GM12878 (cell line): ENCODE measurements around the gene NCAPH2. TPM values are rescaled to one million over a fixed set of nuclear protein-coding genes. Genes with fewer than 3 reads are reported as not detected.

Experiments used
- ATAC-seq: fragments of 200-7000 bp; cut with Tn5 transposase; 3 replicates; pipeline ENCODE4 v1.9.1; 2020; ENCODE audit warnings: mild to moderate bottlenecking, moderate library complexity
- BruUV-seq: library from RNA; stranded (reverse); fragments of 400-500 nt; replicated peaks from 2 replicates; lab custom pipeline; 2021; lab: Mats Ljungman, UMichigan
- CTCF ChIA-PET: fragments of 300-600 bp; sonication (Branson Sonifier 250); formaldehyde crosslinking; extraction: SDS; loops from one replicate; lab custom pipeline; 2021; ENCODE audit warnings: inconsistent platforms; lab: Yijun Ruan, JAX
- POLR2A ChIA-PET: fragments of 350-600 bp; formaldehyde crosslinking; extraction: SDS; loops from one replicate; lab custom pipeline; 2021; ENCODE audit warnings: inconsistent platforms; lab: Charles Lee
- RAD21 ChIA-PET: fragments of 300-600 bp; sonication (Branson Sonifier 250); formaldehyde crosslinking; loops from one replicate; lab custom pipeline; 2023; ENCODE audit warnings: antibody characterized with exemption; ENCODE audit not compliant: unreplicated experiment; lab: Charles Lee
- SMC1A ChIA-PET: fragments of 300-600 bp; sonication (Branson Sonifier 250); formaldehyde crosslinking; loops from one replicate; lab custom pipeline; 2023; ENCODE audit not compliant: unreplicated experiment, uncharacterized antibody; lab: Charles Lee
- DNase-seq: peaks from one replicate; pipeline ENCODE4 v3.0.0-alpha.2; 2011; ENCODE audit warnings: low read depth, low spot score
- FAIRE-seq: peaks from 3 replicates; lab custom pipeline; 2011; peaks lifted over from hg19 to GRCh38; lab: Jason Lieb, UNC
- H2AFZ ChIP-seq: 2 replicates; pipeline ENCODE4 v1.6.0; 2011; ENCODE audit warnings: low read depth, low read length, control low read depth; ENCODE audit not compliant: control insufficient read depth
- H3K27ac ChIP-seq: 2 replicates; pipeline ENCODE4 v1.5.1; 2011; ENCODE audit warnings: control low read depth; ENCODE audit not compliant: control insufficient read depth, insufficient read depth
- H3K27me3 ChIP-seq, 2 experiments: replicated peaks in 1 of 2; 2 replicates each; pipeline versions ENCODE4 v1.6.0 to v1.6.1; 2011; ENCODE audit warnings: low read length in 1 of 2; ENCODE audit not compliant: control insufficient read depth in 2 of 2, insufficient read depth in 2 of 2
- H3K36me3 ChIP-seq, 2 experiments: 2 replicates each; pipeline ENCODE4 v1.5.1; 2011; ENCODE audit warnings: low read length in 1 of 2; ENCODE audit not compliant: control insufficient read depth in 2 of 2, insufficient read depth in 2 of 2
- H3K4me1 ChIP-seq: 2 replicates; pipeline ENCODE4 v1.6.1; 2011; ENCODE audit warnings: mild to moderate bottlenecking, low read length, moderate library complexity, mixed read lengths; ENCODE audit not compliant: control insufficient read depth, insufficient read depth
- H3K4me2 ChIP-seq: 2 replicates; pipeline ENCODE4 v1.6.0; 2011; ENCODE audit warnings: control low read depth; ENCODE audit not compliant: control insufficient read depth, insufficient read depth
- H3K4me3 ChIP-seq: fragments of 200-600 bp; sonication (generic); 2 replicates; pipeline ENCODE4 v1.5.1; 2016
- H3K79me2 ChIP-seq: 2 replicates; pipeline ENCODE4 v1.6.0; 2011; ENCODE audit warnings: low read length; ENCODE audit not compliant: control insufficient read depth, insufficient read depth
- H3K9ac ChIP-seq: 2 replicates; pipeline ENCODE4 v1.8.0; 2011; ENCODE audit warnings: low read length, control low read depth, mixed read lengths; ENCODE audit not compliant: control insufficient read depth, insufficient read depth
- H3K9me3 ChIP-seq: replicated peaks from 3 replicates; pipeline ENCODE4 v1.5.1; 2011; ENCODE audit warnings: mild to moderate bottlenecking, low read length; ENCODE audit not compliant: control insufficient read depth, insufficient read depth
- H4K20me1 ChIP-seq: 2 replicates; pipeline ENCODE4 v1.6.0; 2011; ENCODE audit not compliant: control insufficient read depth, insufficient read depth
- BRCA1 ChIP-seq: IDR thresholded peaks from 2 replicates; pipeline ENCODE4 v1.6.1; 2011; ENCODE audit warnings: low read depth, low read length, improper control_type of control experiment
- CBX5 ChIP-seq: sonication (generic); IDR thresholded peaks from 2 replicates; pipeline ENCODE4 v1.6.1; 2016; ENCODE audit warnings: low read depth, moderate library complexity, mild to moderate bottlenecking, inconsistent platforms
- ETV6 ChIP-seq, 2 experiments: fragments of 450-650 bp in 1 of 2; IDR thresholded peaks in 1 of 2; conservative IDR thresholded peaks in 1 of 2; 2 replicates each; pipeline ENCODE4 v1.6.1; 2014; ENCODE audit warnings: antibody characterized with exemption in 1 of 2, borderline replicate concordance in 1 of 2, low read depth in 1 of 2, mild to moderate bottlenecking in 1 of 2, moderate library complexity in 1 of 2
- POU2F2 ChIP-seq: IDR thresholded peaks from 3 replicates; pipeline ENCODE4 v1.6.1; 2011; ENCODE audit warnings: low read depth, mild to moderate bottlenecking, low read length, borderline replicate concordance
- TCF12 ChIP-seq: IDR thresholded peaks from 2 replicates; pipeline ENCODE4 v1.6.1; 2011; ENCODE audit warnings: low read depth, mild to moderate bottlenecking, low read length
- WGBS: methylation state at CpG from one replicate; pipeline ENCODE4 v1.1.6; 2016; ENCODE audit warnings: low lambda C conversion rate; ENCODE audit not compliant: insufficient replicate concordance, insufficient coverage; ENCODE audit errors: missing lambda C conversion rate; 5-methylcytosine and 5-hydroxymethylcytosine counted together
- in situ Hi-C: fragments of 300-500 bp; cut with MboI; formaldehyde crosslinking; loops from 9 replicates; pipeline ENCODE4 v1.14.3; 2018; ENCODE audit warnings: mixed read lengths
- intact Hi-C: fragments of 100-400 bp; cut with micrococcal nuclease; formaldehyde crosslinking; loops from one replicate; pipeline ENCODE4 v1.14.2; 2022; ENCODE audit not compliant: unreplicated experiment
- polyA plus RNA-seq, 11 experiments: library from polyadenylated mRNA; depleted of rRNA in 4 of 11; unstranded in 6 of 11; stranded (reverse) in 5 of 11; fragments of >200 nt; fragmentation: Nextera tagmentation in 4 of 11; fragmentation: Illumina TruSeq in 1 of 11; extraction: Ambion mirVana in 4 of 11; extraction: Trizol in 1 of 11; gene quantifications; 1 replicate in 1 of 11; 2 replicates in 10 of 11; pipeline versions ENCODE4 v1.2.1 to v1.2.3, GENCODE V29; 2011 to 2016; ENCODE audit warnings: inconsistent platforms in 2 of 11, missing spikeins in 2 of 11, low read depth in 1 of 11
- total RNA-seq, 4 experiments: library from RNA; depleted of rRNA in 3 of 4; stranded (reverse); fragments of >200 nt in 3 of 4; fragmentation: Illumina TruSeq in 1 of 4; extraction: Trizol in 1 of 4; gene quantifications; 2 replicates each; pipeline versions ENCODE4 v1.2.1 to v1.2.3, GENCODE V29; 2013 to 2021
- TF ChIP-seq, protein P1 (sequence below): IDR thresholded peaks from 2 replicates; pipeline ENCODE4 v1.6.1; 2012; ENCODE audit warnings: low read depth, low read length, improper control_type of control experiment
- TF ChIP-seq, protein P2 (sequence below): IDR thresholded peaks from 2 replicates; pipeline ENCODE4 v1.6.1; 2011; ENCODE audit warnings: low read depth, mild to moderate bottlenecking, low read length, moderate library complexity, borderline replicate concordance; ENCODE audit errors: extremely low read depth
- TF ChIP-seq, protein P3 (sequence below): fragments of 450-650 bp; IDR thresholded peaks from 2 replicates; pipeline ENCODE4 v1.6.1; 2014; ENCODE audit warnings: mild to moderate bottlenecking
- TF ChIP-seq, protein P4 (sequence below): fragments of 450-650 bp; IDR thresholded peaks from 2 replicates; pipeline ENCODE4 v1.6.1; 2016; ENCODE audit warnings: mild to moderate bottlenecking

The NCAPH2 gene
- total and polyA plus RNA-seq, 10 of the 15 experiments (the other 5 are each of a cell fraction or from before 2014, with no cell fraction given) = 5.0 to 110 (median 59.9) TPM

DNA sequence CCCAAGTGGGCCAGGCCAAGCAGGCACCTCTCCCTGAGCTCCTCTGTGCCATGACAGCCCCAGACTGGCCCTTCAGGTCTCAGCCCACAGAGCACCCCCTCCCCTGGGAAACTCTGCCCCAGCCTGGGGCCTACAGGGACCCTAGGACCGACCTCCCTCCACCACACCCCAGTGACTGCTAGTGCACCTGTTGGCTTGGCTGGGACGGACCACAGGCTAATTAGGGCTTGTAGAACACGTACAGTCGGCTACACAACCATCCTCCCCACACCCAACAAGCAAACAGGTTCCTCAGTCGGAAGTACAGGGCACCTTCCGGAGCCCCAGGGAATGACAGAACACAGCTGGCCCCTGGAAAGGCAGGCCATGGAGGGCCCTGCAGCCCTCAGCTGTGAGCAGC is 37.5 kb upstream of the NCAPH2 start:
- H3K4me3 ChIP-seq = peak overlapping the region; percentile 56; the same call in 1 of the 2 replicates
- H3K4me2 ChIP-seq = peak overlapping the region; percentile 99
- ATAC-seq (peak; percentile 1), DNase-seq (no peak), FAIRE-seq (no peak)
- H3K9ac ChIP-seq = peak overlapping the region; percentile 64; the same call in 1 of the 2 replicates
- no peaks in the 10 kb centered on the region for H4K20me1 ChIP-seq
- no peaks in the 10 kb centered on the region for H3K27me3 ChIP-seq
- BruUV-seq = no TSS peak
- POLR2A ChIA-PET = interaction anchor here (1.0 to 2.1 kb wide), 4 partner anchors 10 to 55 kb away, joined by 4 to 10 read pairs (median 6); partner anchors contain the start of genes LMF2, NCAPH2 and SCO2
- peaks cover 52% of the 10 kb centered on the region for H3K4me1 ChIP-seq
- intact Hi-C loops = loop anchor here (10.0 kb wide), 1 partner anchor 226 kb away; the partner anchor contains the start of gene TUBGCP6
- no peaks in the 10 kb centered on the region for H3K9me3 ChIP-seq
- TF ChIP-seq TCF12 = 0 out of 2 replicates have a peak, but pooled peaks have one; percentile 28
- no peak for TF ChIP-seq BRCA1
- no peak for TF ChIP-seq POU2F2
- SMC1A ChIA-PET = interaction anchor here (1.1 to 1.9 kb wide), 5 partner anchors 28 to 84 kb away, joined by 3 to 4 read pairs (median 4); partner anchors contain the start of gene SCO2
- in situ Hi-C loops = no loop called here
- CTCF ChIA-PET = interaction anchor here (0.6 to 3.3 kb wide), 14 partner anchors 9 to 219 kb away, joined by 3 to 19 read pairs (median 4); partner anchors contain the start of genes HDAC10, MIOX and SCO2
- H3K36me3 ChIP-seq = peaks cover 8 to 24% of the 10 kb centered on the region in 2 experiments; a peak in 3 of 4 replicates
- peak overlapping the region; percentile 92 for H3K27ac ChIP-seq
- no peak overlapping the region for H2AFZ ChIP-seq
- peaks cover 55% of the 10 kb centered on the region for H3K79me2 ChIP-seq
- RAD21 ChIA-PET = interaction anchor here (0.6 to 1.8 kb wide), 9 partner anchors 14 to 228 kb away, joined by 3 to 8 read pairs (median 3); partner anchors contain the start of genes LMF2, NCAPH2 and SCO2
- 13% methylated on average over 6 of the region's 6 CpGs for WGBS

DNA sequence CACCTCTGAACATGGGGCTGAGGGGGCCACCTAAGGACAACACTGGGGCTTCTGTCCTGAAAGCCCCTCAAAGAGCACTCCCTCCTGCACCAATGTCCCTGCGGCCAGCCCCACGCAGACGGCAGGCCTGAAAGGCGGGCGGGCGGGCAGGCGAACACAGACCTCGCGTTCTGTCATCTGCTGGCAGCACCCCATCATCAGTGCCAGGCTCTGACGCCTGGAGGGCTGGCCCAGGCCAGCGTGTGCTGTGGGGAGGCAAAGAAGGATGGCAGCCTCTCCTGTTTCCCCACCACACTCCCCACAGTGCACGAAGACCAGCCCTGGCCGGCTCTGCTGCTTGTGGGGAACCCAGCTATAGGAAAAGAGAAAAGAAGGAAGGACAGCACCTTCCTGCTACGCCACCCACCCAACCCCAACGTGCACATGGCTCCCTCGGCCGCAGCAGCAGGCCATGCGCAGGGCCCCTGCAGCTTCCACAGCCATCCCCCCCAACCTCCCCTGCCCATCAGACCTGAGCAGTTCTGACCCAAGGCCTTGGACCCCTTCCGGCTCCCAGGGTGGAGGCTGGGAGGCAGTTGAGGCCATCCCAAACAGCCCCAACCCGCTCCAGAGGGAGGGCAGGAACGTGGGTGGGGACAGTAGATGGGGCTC is 36.7 kb upstream of the NCAPH2 start:
- 83% methylated on average over 21 of the region's 21 CpGs for WGBS
- FAIRE-seq = no peak
- H4K20me1 ChIP-seq = no peaks in the 10 kb centered on the region
- peaks cover 55% of the 10 kb centered on the region for H3K79me2 ChIP-seq
- RAD21 ChIA-PET = interaction anchor here (1.3 to 1.8 kb wide), 2 partner anchors 92 to 150 kb away, joined by 3 to 7 read pairs; no protein-coding TSS in a partner anchor
- peak overlapping the region; percentile 92 for H3K27ac ChIP-seq
- SMC1A ChIA-PET = interaction anchor here (1.1 to 1.9 kb wide), 3 partner anchors 27 to 71 kb away, joined by 3 to 4 read pairs (median 4); partner anchors contain the start of gene SCO2
- peak overlapping the region; percentile 99 for H3K4me2 ChIP-seq
- no TSS peak for BruUV-seq
- H3K27me3 ChIP-seq = no peaks in the 10 kb centered on the region
- in situ Hi-C loops (no loop called here), intact Hi-C loops (loop anchor here (10.0 kb wide), 1 partner anchor 227 kb away; the partner anchor contains the start of gene TUBGCP6)
- H3K9me3 ChIP-seq = no peaks in the 10 kb centered on the region
- no peak for ATAC-seq
- no peak overlapping the region for H2AFZ ChIP-seq
- DNase-seq = no peak
- peak overlapping the region; percentile 64; the same call in 1 of the 2 replicates for H3K9ac ChIP-seq
- H3K4me3 ChIP-seq = peak overlapping the region; percentile 56; the same call in 1 of the 2 replicates
- CTCF ChIA-PET = interaction anchor here (1.6 to 3.3 kb wide), 7 partner anchors 9 to 149 kb away, joined by 4 to 19 read pairs (median 8); partner anchors contain the start of genes MIOX and SCO2
- H3K36me3 ChIP-seq = peaks cover 8 to 15% of the 10 kb centered on the region in 2 experiments; a peak in 3 of 4 replicates
- H3K4me1 ChIP-seq = peaks cover 54% of the 10 kb centered on the region
- POLR2A ChIA-PET = interaction anchor here (1.0 to 2.1 kb wide), 3 partner anchors 19 to 54 kb away, joined by 4 to 10 read pairs (median 5); partner anchors contain the start of genes LMF2 and SCO2
- TF ChIP-seq, protein P1, sequence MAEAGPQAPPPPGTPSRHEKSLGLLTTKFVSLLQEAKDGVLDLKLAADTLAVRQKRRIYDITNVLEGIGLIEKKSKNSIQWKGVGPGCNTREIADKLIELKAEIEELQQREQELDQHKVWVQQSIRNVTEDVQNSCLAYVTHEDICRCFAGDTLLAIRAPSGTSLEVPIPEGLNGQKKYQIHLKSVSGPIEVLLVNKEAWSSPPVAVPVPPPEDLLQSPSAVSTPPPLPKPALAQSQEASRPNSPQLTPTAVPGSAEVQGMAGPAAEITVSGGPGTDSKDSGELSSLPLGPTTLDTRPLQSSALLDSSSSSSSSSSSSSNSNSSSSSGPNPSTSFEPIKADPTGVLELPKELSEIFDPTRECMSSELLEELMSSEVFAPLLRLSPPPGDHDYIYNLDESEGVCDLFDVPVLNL = no peak
- TF ChIP-seq, protein P2, sequence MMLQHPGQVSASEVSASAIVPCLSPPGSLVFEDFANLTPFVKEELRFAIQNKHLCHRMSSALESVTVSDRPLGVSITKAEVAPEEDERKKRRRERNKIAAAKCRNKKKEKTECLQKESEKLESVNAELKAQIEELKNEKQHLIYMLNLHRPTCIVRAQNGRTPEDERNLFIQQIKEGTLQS = no peak
- TF ChIP-seq, protein P3, sequence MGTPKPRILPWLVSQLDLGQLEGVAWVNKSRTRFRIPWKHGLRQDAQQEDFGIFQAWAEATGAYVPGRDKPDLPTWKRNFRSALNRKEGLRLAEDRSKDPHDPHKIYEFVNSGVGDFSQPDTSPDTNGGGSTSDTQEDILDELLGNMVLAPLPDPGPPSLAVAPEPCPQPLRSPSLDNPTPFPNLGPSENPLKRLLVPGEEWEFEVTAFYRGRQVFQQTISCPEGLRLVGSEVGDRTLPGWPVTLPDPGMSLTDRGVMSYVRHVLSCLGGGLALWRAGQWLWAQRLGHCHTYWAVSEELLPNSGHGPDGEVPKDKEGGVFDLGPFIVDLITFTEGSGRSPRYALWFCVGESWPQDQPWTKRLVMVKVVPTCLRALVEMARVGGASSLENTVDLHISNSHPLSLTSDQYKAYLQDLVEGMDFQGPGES = no peak
- TF ChIP-seq, protein P4, sequence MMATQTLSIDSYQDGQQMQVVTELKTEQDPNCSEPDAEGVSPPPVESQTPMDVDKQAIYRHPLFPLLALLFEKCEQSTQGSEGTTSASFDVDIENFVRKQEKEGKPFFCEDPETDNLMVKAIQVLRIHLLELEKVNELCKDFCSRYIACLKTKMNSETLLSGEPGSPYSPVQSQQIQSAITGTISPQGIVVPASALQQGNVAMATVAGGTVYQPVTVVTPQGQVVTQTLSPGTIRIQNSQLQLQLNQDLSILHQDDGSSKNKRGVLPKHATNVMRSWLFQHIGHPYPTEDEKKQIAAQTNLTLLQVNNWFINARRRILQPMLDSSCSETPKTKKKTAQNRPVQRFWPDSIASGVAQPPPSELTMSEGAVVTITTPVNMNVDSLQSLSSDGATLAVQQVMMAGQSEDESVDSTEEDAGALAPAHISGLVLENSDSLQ = no peak
- TF ChIP-seq ETV6 (conservative IDR thresholded peaks at IDR 0.05 in 1 of 2, IDR thresholded peaks at IDR 0.05 in 1 of 2; ENCODE audit: borderline replicate concordance in 1 of 2, low read depth in 1 of 2) = no peak
- TF ChIP-seq CBX5 = no peak
